ENCODE data around the gene ASZ1.
"Not testable (repeated sequence)": the region's sequence is repeated elsewhere in the genome, so short reads cannot be mapped to it uniquely, and the experiment has no call there.

ASZ1 gene, protein sequence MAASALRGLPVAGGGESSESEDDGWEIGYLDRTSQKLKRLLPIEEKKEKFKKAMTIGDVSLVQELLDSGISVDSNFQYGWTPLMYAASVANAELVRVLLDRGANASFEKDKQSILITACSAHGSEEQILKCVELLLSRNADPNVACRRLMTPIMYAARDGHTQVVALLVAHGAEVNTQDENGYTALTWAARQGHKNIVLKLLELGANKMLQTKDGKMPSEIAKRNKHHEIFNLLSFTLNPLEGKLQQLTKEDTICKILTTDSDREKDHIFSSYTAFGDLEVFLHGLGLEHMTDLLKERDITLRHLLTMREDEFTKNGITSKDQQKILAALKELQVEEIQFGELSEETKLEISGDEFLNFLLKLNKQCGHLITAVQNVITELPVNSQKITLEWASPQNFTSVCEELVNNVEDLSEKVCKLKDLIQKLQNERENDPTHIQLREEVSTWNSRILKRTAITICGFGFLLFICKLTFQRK

DNA sequence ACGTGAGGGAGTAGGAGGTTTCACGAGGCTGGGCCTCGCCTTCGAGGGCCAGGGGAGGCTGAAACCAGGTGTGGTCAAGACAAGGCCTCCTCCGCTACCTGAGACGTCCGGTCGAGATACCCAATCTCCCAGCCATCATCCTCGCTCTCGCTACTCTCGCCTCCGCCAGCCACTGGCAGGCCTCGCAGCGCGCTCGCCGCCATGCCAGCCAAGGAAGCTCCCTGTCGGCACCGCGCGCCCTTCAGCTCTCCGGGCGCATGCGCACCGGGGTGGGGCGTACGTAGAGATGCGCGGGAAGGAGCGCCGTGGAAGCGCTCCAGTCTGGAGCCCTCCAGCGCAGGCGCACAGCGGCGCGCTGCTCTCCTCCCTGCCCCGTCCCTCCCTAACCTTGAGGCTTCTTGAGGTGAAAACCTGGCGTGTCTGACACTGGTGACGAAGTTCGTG, at the start of gene ASZ1:
Gene ASZ1 (minus strand): TSS at position 236 of the 444 bp plus-strand sequence. CDS start 33 bp downstream, at position 203.
- DNase-seq = no peak

GRCh38 chr7:117476557-117477215, 49.4 kb upstream of the ASZ1 start:
- no peak for DNase-seq

DNA sequence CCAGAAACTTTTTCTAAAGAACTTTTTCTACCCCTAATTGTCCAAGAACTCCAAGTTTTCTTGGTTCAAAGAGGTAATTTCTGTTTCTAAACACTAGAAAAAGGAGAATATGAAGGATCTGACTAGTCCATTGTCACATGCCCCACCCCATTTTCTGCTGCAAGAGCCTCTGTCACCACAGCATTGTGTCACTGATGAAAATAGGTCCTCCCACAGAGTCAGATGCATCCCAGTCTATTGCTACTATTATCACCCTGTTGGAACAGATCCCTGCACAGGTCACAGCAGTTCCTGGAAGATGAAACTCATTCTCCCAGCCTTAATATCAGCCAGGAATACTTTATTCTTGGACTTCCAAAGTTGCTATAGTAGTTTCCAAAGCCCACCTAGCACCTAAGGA, 45.0 kb upstream of the ASZ1 start:
- no peak for DNase-seq

DNA sequence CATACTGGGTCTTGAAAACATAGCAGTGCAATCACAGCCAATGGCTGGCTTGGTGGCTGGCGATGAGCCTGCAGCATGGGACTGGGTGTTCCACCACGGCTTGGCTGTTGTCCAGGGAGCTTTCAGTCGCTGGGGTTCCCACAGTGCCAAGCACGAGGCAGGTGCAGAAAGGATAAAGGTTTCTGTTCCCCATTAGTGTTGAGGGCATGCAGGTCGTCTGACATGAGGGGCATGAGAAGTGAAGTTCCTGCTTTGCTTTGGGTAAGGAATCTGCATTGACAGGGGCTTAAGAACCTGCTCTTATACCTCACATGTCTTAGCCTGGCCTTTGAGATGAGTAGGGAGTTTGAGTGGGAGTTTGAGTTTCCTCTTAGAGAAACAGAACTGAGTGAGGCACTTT, 43.5 kb upstream of the ASZ1 start:
- DNase-seq = no peak

DNA sequence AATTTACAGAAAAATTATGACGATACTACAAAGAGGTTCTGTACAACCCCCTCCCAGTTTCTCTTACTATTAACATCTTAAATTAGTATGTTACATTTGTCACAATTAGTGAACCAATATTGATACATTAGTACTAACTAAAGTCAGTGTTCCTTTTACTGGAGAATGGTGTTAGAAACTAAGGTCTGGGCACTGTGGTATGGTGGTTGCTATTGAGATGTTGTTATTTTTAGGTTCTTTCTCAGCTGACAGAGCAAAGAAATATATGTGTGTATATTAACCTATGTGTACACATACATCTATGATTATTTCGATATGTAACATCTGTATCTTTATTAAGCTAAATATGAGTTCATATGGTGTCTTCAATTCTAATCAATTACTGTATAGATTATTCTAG, 40.9 kb upstream of the ASZ1 start:
- DNase-seq = no peak

DNA sequence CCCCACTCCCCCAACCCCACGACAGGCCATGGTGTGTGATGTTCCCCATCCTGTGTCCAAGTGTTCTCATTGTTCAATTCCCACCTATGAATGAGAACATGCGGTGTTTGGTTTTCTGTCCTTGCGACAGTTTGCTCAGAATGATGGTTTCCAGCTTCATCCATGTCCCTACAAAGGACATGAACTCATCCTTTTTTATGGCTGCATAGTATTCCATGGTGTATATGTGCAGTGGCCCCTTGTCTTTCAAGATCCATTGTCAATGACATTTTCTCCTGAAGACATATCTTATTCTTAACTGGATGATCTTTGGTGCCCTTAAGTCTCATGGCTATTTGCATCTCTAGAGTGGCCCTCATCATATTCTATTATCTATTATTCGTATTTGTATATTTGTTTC, 33.5 kb upstream of the ASZ1 start:
- not testable (repeated sequence) for DNase-seq

- DNase-seq = no peak
Observed at GRCh38 chr7:117459735-117460134, 32.4 kb upstream of the ASZ1 start.

DNA sequence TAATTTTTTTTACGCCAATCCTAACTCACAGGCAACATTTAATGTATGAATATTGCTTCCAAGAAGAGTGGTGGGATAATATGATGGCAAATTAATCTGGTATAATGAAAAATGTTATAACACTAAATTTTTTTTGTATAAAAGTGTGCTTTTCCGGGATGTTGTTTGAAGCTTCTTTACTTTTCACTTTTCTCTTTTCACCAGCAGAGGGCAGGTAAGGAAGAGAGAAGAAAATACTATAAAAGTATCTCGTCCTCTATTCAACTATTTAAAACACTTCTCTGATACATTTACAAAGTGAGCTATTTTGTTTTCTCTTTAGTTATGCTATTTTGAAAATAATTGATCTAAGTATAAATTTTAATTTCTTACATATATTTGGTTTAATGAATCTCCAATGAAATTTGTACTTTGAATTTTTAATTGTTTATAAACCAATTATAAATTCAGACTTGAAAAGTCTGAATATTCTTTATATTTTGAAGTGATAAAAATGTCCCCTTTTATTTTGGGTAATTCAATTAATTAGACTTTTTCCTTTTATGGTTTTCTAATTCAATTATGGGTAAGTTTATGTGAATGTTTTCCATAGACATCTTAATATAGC, 31.8 kb upstream of the ASZ1 start:
- DNase-seq = no peak

DNA sequence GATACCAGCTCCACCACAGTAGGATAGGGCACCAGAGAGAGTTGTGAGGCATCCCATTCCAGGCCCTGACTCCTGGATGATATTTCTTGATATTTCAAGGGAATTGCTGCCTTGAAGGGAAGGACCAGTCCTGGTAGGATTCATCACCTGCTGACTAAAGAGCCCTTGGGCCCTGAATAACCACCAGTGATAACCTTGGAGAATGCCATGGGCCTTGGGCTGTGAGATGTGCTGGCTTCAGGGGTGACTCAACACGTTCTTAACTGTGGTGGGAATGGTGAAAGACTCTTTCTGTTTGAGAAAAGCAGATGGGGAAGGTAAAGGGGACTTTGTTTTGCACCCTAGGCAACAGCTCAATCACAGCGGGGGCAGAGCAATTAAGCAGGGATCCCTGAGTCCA, 21.4 kb upstream of the ASZ1 start:
- no peak for DNase-seq

DNA sequence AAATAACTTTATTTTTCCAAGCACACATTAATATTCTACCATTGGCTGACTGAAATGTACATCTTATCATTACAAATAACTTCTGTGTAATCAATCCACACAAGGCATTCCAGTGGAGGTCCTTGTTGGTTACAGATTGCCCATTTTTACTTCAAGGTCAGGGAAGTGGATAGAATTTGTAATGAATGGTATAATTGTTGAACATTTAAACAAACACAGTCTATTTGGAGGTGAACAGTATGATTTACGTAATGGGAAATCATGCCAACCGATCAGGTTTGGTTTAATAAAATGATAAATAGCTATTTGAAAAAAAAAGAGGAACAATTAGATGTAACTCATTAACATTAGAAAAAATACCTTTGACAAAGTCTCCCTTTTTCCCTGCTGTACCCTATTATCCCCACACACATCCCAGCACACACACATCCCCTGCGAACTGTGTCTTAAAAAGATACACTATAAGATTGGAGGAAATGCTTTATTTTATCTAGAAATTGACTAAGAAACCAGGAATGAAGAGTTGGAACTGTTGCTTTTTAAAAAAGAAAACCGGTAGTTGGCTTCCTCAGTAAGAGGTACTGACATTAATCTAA, 19.0 kb upstream of the ASZ1 start:
- no peak for DNase-seq

- DNase-seq = no peak
Observed at GRCh38 chr7:117445206-117445605, 17.9 kb upstream of the ASZ1 start.

DNA sequence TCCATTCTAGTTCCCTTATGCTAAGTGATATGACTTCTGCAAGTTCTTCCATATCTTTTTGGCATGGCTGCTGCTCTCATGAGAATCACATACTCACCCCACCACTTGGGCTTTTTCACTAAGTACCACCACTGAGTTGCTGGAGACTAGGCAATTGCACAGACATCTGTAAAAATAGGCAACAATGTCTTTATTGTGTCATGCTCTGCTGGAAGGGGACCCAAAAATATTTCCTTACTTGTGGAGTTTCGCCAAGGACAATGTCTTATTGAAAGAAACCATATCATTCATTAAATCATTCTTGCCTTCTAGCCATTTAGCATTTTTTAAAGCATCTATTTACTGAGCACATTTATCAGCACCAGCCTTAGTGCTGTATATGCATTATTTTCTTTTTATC, 17.4 kb upstream of the ASZ1 start:
- DNase-seq = no peak

DNA sequence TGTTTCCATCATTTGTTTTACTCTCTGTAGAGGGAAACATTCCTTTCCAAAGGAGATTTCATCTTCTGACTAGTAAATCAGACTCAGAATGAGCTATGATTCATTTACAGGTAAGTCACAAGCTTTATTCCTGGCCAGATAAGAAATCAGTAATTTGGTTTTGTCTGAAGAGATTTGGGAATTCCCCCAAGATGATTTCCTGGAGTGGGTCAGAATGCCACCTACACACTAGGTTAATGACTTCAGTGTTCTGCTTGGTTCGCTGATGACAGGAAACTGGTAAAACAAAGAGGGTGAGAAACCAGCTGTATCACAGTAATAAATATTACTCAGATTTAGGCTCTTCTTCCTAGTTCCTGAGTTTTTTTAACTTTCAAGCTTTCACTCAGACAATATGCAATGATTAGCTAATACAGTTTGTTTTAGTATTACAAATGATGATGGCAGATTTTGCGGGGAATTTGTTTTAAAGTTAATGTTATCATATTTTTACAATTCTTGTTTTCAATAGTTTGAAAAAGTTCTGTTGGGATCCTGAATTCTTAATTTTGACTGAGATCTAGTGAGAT, 8.3 kb upstream of the ASZ1 start:
- no peak for DNase-seq

DNA sequence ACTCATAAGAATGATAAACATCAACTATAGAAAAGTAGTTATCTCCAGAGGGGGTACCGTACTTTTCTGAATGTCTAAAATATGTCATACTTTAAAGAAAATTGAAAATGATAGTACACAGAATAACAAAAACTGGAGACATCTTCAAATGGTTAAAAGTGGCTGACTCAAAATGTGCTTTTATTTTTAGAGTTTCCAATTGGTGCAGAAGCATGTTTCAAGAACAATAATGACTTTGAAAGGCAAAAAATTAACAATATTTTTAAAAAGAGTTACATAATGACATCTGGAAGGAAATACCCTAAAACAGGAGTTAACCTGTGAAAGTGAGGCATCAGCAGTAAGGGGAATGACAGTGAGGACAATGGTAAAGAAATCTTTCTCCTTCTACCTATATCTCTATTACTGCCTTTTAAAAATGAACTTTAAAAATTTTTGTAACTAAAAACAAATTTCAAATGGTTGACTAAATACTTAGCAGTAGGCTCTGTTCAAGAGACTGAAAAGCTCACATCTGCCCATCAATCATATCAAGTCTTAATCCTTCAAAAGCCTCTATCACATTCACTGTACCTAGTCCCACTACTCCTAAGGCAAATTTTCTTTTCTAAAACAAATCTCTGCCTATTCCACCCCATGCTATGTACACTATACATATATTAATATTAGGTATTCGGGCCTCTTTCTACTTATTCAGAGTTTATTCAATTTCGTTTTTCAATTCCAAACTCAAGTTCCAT, 3.0 kb downstream of the ASZ1 start:
- no peak for DNase-seq

GRCh38 chr7:117414591-117414990, 12.7 kb downstream of the ASZ1 start:
- DNase-seq = not testable (repeated sequence)

- DNase-seq = no peak
Observed at GRCh38 chr7:117412946-117413559, 14.2 kb downstream of the ASZ1 start.

- DNase-seq = no peak
Observed at GRCh38 chr7:117412390-117412789, 14.9 kb downstream of the ASZ1 start.

DNA sequence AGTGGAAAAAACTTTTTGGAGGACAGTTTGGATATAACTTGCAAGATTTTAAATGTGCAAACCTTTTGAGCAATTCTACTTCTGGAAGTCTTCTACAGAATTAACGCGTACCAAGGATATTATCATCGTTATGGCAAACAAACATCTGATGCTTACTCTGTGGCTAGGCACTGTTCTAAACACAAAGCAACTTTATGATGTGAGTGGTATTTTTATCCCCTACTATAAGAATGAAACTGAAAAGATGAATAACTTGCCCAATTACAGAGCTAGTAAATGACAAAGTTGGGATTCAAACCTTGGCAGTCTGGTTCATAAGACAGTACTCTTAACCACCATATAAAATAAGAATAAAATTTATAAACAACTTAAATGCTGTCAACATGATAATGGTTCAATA, 15.8 kb downstream of the ASZ1 start:
- no peak for DNase-seq

DNA sequence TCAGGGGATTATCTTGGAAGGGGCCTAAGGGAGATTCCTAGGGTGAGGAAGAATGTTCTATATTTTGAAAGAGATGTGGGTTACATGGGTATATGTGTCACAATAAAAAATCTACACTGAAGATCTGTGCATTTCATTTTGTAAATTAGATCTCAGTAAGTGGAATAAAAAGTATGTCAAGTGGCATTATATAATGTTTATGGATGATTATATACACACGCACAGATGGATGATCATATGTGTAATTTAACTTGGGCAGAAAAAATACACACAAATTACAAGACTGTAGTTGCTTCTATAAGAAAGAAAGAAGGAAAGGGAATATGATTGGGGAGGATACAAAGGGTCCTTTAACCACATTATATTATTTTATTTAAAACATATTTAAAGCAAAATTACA, 18.5 kb downstream of the ASZ1 start:
- DNase-seq = no peak

DNA sequence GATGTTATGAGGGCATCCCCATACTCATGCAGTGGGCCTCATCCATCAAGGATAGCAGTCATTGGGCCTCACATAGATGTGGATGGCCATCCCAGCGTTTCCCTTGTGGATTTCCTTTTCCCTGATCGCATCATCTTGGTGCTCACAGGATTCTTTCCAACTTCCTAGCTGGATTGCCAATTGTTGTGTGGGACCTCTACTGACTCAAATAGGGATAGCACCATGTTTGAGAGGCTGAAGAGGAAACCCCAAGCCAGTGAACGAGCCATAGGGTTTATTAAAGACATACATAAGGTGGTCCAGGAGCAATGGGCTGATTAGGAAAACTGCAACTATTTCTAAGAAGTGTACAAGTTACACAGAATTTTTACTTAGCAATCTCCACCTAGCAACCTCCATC, 21.8 kb downstream of the ASZ1 start:
- no peak for DNase-seq

GRCh38 chr7:117403737-117404136, 23.6 kb downstream of the ASZ1 start:
- DNase-seq = no peak

- no peak for DNase-seq
Observed at GRCh38 chr7:117402109-117402508, 25.2 kb downstream of the ASZ1 start.
